CD8-positive, alpha-beta memory T cell (primary cell): ENCODE measurements around the gene DNAH3. TPM values are rescaled to one million over a fixed set of nuclear protein-coding genes. Genes with fewer than 3 reads are reported as not detected.
"Not testable (repeated sequence)": the region's sequence is repeated elsewhere in the genome, so short reads cannot be mapped to it uniquely, and the experiment has no call there.

ENCODE experiments used
- CTCF ChIA-PET: fragments of 350-600 bp; sonication (Branson Sonifier 250); formaldehyde crosslinking; loops from one replicate; lab custom pipeline; 2021; ENCODE audit warnings: antibody characterized with exemption; lab: Charles Lee
- POLR2A ChIA-PET: fragments of 350-600 bp; sonication (Branson Sonifier 250); formaldehyde crosslinking; loops from one replicate; lab custom pipeline; 2021; ENCODE audit warnings: antibody characterized with exemption; lab: Charles Lee
- DNase-seq, 5 donors: peaks; one replicate each; pipeline versions ENCODE4 v3.0.0 to v3.0.0-alpha.2; 2020 to 2022; ENCODE audit warnings: mixed read lengths in 1 of 5
- H3K27ac ChIP-seq: one replicate; pipeline ENCODE4 v1.7.0; 2013; ENCODE audit warnings: low read depth, mild to moderate bottlenecking, low read length, moderate library complexity
- H3K27me3 ChIP-seq: 2 replicates; pipeline ENCODE4 v1.7.0; 2013; ENCODE audit warnings: low read length, mild to moderate bottlenecking; ENCODE audit not compliant: insufficient read depth, poor library complexity, severe bottlenecking
- H3K36me3 ChIP-seq: 2 replicates; pipeline ENCODE4 v1.7.0; 2013; ENCODE audit warnings: mild to moderate bottlenecking, low read length, moderate library complexity; ENCODE audit not compliant: insufficient read depth
- H3K4me1 ChIP-seq: 2 replicates; pipeline ENCODE4 v1.7.0; 2013; ENCODE audit warnings: mild to moderate bottlenecking, low read length, moderate library complexity; ENCODE audit not compliant: insufficient read depth
- H3K4me3 ChIP-seq: 2 replicates; pipeline ENCODE4 v1.7.0; 2013; ENCODE audit warnings: mild to moderate bottlenecking, low read length
- H3K9me3 ChIP-seq: 2 replicates; pipeline ENCODE4 v1.7.0; 2013; ENCODE audit warnings: mild to moderate bottlenecking, low read length
- H3K27ac Mint-ChIP-seq, 8 donors: one replicate each; pipeline ENCODE4 v1.8.0; 2020 to 2021; ENCODE audit warnings: mixed read lengths in 8 of 8, mild to moderate bottlenecking in 6 of 8, inconsistent platforms in 3 of 8, moderate library complexity in 3 of 8
- H3K27me3 Mint-ChIP-seq, 2 donors: one replicate each; pipeline ENCODE4 v1.8.0; 2020 to 2021; ENCODE audit warnings: mixed read lengths in 2 of 2, mild to moderate bottlenecking in 1 of 2, moderate library complexity in 1 of 2
- H3K36me3 Mint-ChIP-seq, 3 donors: one replicate each; pipeline ENCODE4 v1.8.0; 2020 to 2021; ENCODE audit warnings: mixed read lengths in 3 of 3, inconsistent platforms in 1 of 3, mild to moderate bottlenecking in 1 of 3
- H3K4me1 Mint-ChIP-seq, 3 donors: one replicate each; pipeline ENCODE4 v1.8.0; 2020 to 2021; ENCODE audit warnings: mixed read lengths in 3 of 3, inconsistent platforms in 1 of 3, mild to moderate bottlenecking in 1 of 3
- H3K4me3 Mint-ChIP-seq, 7 donors: one replicate each; pipeline ENCODE4 v1.8.0; 2020 to 2021; ENCODE audit warnings: mixed read lengths in 7 of 7, mild to moderate bottlenecking in 6 of 7, moderate library complexity in 4 of 7, inconsistent platforms in 2 of 7
- H3K9me3 Mint-ChIP-seq, 5 donors: one replicate each; pipeline ENCODE4 v1.8.0; 2020 to 2022; ENCODE audit warnings: mixed read lengths in 5 of 5, mild to moderate bottlenecking in 3 of 5, moderate library complexity in 2 of 5, inconsistent platforms in 1 of 5
- polyA plus RNA-seq: library from polyadenylated mRNA; unstranded; fragments of 300-500 nt; fragmentation: Illumina TruSeq; gene quantifications from one replicate; pipeline ENCODE4 v1.2.3, GENCODE V29; 2021
- total RNA-seq, 2 experiments: library from RNA; stranded (reverse); gene quantifications; one replicate each; pipeline ENCODE4 v1.2.3, GENCODE V29; 2021

The DNAH3 gene
- total and polyA plus RNA-seq, 3 experiments from 2014 or later = not detected

DNA sequence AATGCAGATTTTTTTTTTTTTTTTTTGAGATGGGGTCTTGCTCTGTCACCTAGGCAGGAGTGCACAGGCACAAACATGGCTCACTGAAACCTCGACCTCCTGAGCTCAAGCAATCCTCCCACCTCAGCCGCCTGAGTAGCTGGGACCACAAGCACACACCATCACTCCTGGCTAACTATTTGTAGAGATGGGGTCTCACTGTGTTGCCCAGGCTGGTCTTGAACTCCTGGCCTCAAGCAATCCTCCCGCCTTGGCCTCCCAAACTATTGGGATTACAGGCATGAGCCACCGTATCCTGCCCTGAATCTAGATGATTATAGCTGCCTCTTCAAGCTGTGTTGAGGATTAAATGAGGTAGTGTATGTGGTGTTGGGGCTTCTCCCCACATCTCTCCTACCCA, 94.9 kb downstream of the DNAH3 start:
- H3K9me3 Mint-ChIP-seq, H3K27ac Mint-ChIP-seq, H3K4me1 Mint-ChIP-seq, H3K4me1 ChIP-seq, DNase-seq, H3K27ac ChIP-seq, H3K27me3 ChIP-seq, CTCF ChIA-PET, H3K4me3 ChIP-seq, H3K9me3 ChIP-seq, H3K4me3 Mint-ChIP-seq, H3K36me3 Mint-ChIP-seq, H3K36me3 ChIP-seq: not testable (repeated sequence)
- H3K27me3 Mint-ChIP-seq = peaks cover 20 to 54% of the 10 kb centered on the region in 2 donors
- POLR2A ChIA-PET = interaction anchor here (0.6 kb wide), 1 partner anchor 1634 kb away, joined by 3 read pairs; no protein-coding TSS in a partner anchor

DNA sequence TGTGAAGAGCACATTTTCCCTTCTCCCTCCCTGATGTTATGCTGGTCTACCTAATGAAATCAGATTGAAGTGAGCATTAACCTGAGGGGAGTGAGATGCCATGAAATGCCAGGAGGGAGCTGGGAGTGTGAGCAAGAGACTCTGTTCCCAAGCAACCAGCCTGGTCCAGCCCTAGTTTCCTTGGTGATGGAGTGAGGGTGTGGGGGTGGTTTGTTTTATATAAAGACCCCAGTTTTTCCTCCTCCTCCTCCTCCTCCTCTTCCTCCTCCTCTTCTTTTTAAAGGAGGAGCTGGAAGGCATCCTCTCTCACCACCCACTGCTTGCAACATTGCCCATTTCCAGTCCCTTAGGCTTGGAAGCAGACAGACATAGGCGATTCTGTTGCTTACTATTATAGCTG, 97.1 kb downstream of the DNAH3 start:
- H3K27ac Mint-ChIP-seq = no peak overlapping the region
- Histone ChIP-seq H3K9me3 (no peaks in the 10 kb centered on the region), H3K4me3 (no peak overlapping the region), H3K27me3 (peaks cover 5% of the 10 kb centered on the region), H3K4me1 (no peaks in the 10 kb centered on the region), H3K36me3 (no peaks in the 10 kb centered on the region), H3K27ac (no peak overlapping the region)
- H3K27me3 Mint-ChIP-seq = peaks cover 23 to 63% of the 10 kb centered on the region in 2 donors
- H3K4me3 Mint-ChIP-seq = no peak overlapping the region
- no peaks in the 10 kb centered on the region for H3K36me3 Mint-ChIP-seq
- ChIA-PET CTCF (no interaction called here), POLR2A (no interaction called here)
- no peaks in the 10 kb centered on the region for H3K4me1 Mint-ChIP-seq
- DNase-seq = no peak
- H3K9me3 Mint-ChIP-seq = no peaks in the 10 kb centered on the region

DNA sequence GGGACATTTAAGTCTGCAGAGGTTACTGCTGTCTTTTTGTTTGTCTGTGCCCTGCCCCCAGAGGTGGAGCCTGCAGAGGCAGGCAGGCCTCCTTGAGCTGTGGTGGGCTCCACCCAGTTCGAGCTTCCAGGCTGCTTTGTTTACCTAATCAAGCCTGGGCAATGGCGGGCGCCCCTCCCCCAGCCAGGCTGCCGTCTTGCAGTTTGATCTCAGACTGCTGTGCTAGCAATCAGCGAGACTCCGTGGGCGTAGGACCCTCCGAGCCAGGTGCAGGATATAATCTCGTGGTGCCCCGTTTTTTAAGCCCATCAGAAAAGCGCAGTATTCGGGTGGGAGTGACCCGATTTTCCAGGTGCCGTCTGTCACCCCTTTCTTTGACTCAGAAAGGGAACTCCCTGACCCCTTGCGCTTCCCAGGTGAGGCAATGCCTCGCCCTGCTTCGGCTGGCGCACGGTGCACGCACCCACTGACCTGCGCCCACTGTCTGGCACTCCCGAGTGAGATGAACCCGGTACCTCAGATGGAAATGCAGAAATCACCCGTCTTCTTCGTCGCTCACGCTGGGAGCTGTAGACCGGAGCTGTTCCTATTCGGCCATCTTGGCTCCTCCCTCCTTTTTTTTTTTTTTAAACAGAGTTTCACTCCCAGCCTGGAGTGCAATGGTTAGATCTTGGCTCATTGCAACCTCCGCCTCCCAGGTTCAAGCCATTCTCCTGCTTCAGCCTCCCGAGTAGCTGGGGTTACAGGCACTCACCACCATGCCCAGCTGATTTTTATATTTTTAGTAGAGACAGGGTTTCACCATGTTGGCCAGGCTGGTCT, 102.3 kb downstream of the DNAH3 start:
- H3K27ac ChIP-seq, POLR2A ChIA-PET, H3K4me1 ChIP-seq, CTCF ChIA-PET, H3K4me3 ChIP-seq, H3K27me3 ChIP-seq, H3K36me3 Mint-ChIP-seq, DNase-seq, H3K4me3 Mint-ChIP-seq, H3K27ac Mint-ChIP-seq, H3K9me3 Mint-ChIP-seq, H3K9me3 ChIP-seq, H3K4me1 Mint-ChIP-seq, H3K36me3 ChIP-seq: not testable (repeated sequence)
- H3K27me3 Mint-ChIP-seq = peaks cover 15 to 30% of the 10 kb centered on the region in 2 donors

DNA sequence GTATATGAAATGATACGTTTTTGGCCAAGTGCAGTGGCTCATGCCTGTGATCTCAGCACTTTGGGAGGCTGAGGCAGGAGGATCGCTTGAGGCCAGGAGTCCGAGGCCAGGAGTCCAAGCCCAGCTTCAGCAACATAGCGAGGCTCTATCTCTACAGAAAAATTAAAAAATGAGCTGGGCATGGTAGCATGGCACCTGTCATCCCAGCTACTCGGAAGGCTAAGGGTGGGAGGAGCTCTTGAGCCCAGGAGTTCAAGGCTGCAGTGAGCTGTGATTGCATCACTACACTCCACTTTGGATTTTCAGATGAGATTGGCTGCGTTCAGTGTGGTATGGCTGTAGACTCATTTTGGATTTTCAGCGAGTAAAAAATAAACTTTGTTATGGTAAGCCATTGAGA, 112.4 kb downstream of the DNAH3 start:
- no peaks in the 10 kb centered on the region for H3K36me3 Mint-ChIP-seq
- peaks cover 0 to 1% (median 0%) of the 10 kb centered on the region in 5 donors for H3K9me3 Mint-ChIP-seq
- H3K27me3 Mint-ChIP-seq = peaks cover 0 to 3% of the 10 kb centered on the region in 2 donors
- H3K27ac Mint-ChIP-seq = no peak overlapping the region
- Histone ChIP-seq H3K4me1 (no peaks in the 10 kb centered on the region), H3K27me3 (no peaks in the 10 kb centered on the region), H3K9me3 (no peaks in the 10 kb centered on the region), H3K27ac (no peak overlapping the region), H3K36me3 (no peaks in the 10 kb centered on the region), H3K4me3 (no peak overlapping the region)
- ChIA-PET POLR2A (no interaction called here), CTCF (no interaction called here)
- DNase-seq = no peak
- no peak overlapping the region for H3K4me3 Mint-ChIP-seq
- no peaks in the 10 kb centered on the region for H3K4me1 Mint-ChIP-seq

DNA sequence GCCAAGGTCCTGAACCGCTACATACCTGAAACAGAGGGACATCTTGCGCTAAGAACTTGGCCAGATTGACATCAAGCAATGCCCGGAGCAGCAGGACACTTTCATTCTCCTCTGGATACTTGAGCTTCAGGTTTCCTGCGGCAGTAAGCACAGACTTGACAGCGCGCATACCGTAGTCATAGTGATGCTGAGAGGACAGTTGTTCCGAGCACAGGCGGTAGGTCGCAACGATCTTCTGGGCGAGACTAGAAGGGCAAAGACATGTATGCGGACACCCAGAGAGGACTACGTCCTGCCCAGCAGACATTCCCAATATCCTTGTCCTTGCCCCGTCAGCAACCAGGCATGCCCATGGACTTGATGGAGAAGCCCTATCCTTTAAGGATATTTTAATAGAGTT, 112.9 kb downstream of the DNAH3 start:
- Mint-ChIP-seq H3K27me3 (peaks cover 0 to 3% of the 10 kb centered on the region in 2 donors), H3K4me3 (no peak overlapping the region), H3K36me3 (no peaks in the 10 kb centered on the region), H3K9me3 (peaks cover 0 to under 1% (median 0%) of the 10 kb centered on the region in 5 donors), H3K27ac (no peak overlapping the region), H3K4me1 (no peaks in the 10 kb centered on the region)
- ChIA-PET CTCF (no interaction called here), POLR2A (no interaction called here)
- Histone ChIP-seq H3K36me3 (no peaks in the 10 kb centered on the region), H3K4me3 (no peak overlapping the region), H3K4me1 (no peaks in the 10 kb centered on the region), H3K27me3 (no peaks in the 10 kb centered on the region), H3K27ac (no peak overlapping the region), H3K9me3 (no peaks in the 10 kb centered on the region)
- DNase-seq = no peak

DNA sequence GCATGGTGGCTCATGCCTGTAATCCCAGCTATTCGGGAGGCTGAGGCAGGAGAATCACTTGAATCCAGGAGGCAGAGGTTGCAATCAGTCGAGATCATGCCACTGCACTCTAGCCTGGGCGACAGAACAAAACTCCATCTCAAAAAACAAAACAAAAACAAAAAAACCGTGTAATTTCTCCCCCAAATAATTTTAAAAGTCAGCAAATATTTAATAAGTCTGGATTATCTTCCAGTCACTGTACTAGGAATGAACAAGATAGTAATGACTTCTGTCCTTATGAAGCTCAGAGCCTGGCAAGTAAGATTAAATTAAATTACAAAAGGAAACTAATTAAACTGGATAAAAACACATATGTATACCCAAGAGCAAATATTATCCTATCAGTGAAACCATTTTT, 113.5 kb downstream of the DNAH3 start:
- Mint-ChIP-seq H3K9me3 (no peaks in the 10 kb centered on the region), H3K4me3 (no peak overlapping the region), H3K27me3 (peaks cover 0 to 3% of the 10 kb centered on the region in 2 donors), H3K36me3 (no peaks in the 10 kb centered on the region), H3K4me1 (no peaks in the 10 kb centered on the region), H3K27ac (no peak overlapping the region)
- DNase-seq = no peak
- no peaks in the 10 kb centered on the region for H3K4me1 ChIP-seq
- no peaks in the 10 kb centered on the region for H3K36me3 ChIP-seq
- no peaks in the 10 kb centered on the region for H3K27me3 ChIP-seq
- POLR2A ChIA-PET = no interaction called here
- no peak overlapping the region for H3K4me3 ChIP-seq
- CTCF ChIA-PET = no interaction called here
- no peak overlapping the region for H3K27ac ChIP-seq
- H3K9me3 ChIP-seq = no peaks in the 10 kb centered on the region

DNA sequence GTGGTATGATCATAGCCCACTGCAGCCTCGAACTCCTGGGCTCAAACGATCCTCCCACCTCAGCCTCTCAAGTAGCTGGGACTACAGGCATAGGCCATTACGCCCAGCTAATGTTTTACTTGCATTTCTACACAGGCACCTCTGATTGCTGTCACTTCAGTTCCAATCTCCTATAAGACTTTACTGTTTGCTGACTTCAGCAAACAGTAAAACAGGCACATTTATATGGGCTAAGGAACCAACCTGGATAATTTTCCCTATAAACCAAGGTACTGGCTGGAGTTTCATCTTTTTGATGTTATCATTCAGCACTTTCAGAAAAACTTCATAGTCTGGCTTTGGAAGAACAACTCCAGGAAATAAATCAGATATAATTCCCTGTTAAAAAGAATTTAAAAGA, 114.2 kb downstream of the DNAH3 start:
- POLR2A ChIA-PET = no interaction called here
- no peak overlapping the region for H3K4me3 Mint-ChIP-seq
- H3K27me3 Mint-ChIP-seq = peaks cover 0 to 3% of the 10 kb centered on the region in 2 donors
- no peaks in the 10 kb centered on the region for H3K27me3 ChIP-seq
- H3K4me1 Mint-ChIP-seq = no peaks in the 10 kb centered on the region
- H3K4me3 ChIP-seq = no peak overlapping the region
- H3K9me3 ChIP-seq = no peaks in the 10 kb centered on the region
- no peaks in the 10 kb centered on the region for H3K36me3 Mint-ChIP-seq
- no peak for DNase-seq
- H3K36me3 ChIP-seq = no peaks in the 10 kb centered on the region
- no peaks in the 10 kb centered on the region for H3K9me3 Mint-ChIP-seq
- no peak overlapping the region for H3K27ac ChIP-seq
- CTCF ChIA-PET = no interaction called here
- H3K27ac Mint-ChIP-seq = no peak overlapping the region
- H3K4me1 ChIP-seq = no peaks in the 10 kb centered on the region

DNA sequence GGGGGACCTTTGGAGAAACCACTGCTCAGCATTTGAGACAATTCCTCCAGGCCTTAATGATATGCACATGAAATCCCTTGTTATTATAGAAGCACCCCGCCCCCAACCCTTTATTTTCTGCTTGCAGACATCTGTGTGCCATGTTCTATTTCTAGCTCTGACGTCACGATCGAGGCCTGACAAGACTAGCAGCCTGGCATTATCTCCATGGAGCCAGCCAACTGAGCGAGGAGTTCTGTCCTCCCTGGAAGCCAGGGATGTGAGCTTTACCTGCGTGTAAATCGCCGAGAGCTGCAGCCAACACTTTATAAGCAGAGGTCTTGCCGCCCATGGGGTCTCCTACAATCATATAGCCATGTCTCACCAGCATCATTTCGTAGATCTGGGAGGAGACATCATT, 116.9 kb downstream of the DNAH3 start:
- Mint-ChIP-seq H3K27ac (no peak overlapping the region), H3K4me3 (no peak overlapping the region), H3K36me3 (no peaks in the 10 kb centered on the region), H3K4me1 (no peaks in the 10 kb centered on the region), H3K27me3 (peaks cover 0 to 3% of the 10 kb centered on the region in 2 donors), H3K9me3 (no peaks in the 10 kb centered on the region)
- no peaks in the 10 kb centered on the region for H3K27me3 ChIP-seq
- no peaks in the 10 kb centered on the region for H3K4me1 ChIP-seq
- CTCF ChIA-PET = no interaction called here
- DNase-seq = no peak
- POLR2A ChIA-PET = no interaction called here
- H3K27ac ChIP-seq = no peak overlapping the region
- H3K4me3 ChIP-seq = no peak overlapping the region
- H3K9me3 ChIP-seq = no peaks in the 10 kb centered on the region
- no peaks in the 10 kb centered on the region for H3K36me3 ChIP-seq
